Measurements from ENCODE around the gene HESX1. TPM values are rescaled to one million over a fixed set of nuclear protein-coding genes. Genes with fewer than 3 reads are reported as not detected.

HESX1 gene
- total and polyA plus RNA-seq, 2 of the 8 experiments (the other 6 are each of a cell fraction or from before 2014, with no cell fraction given): 7.1 to 12.0 TPM

GRCh38 chr3:57226176-57226575 is 26.4 kb upstream of the HESX1 start (continued):
- TF ChIP-seq ATF2 (IDR thresholded peaks at IDR 0.05; ENCODE audit: low read length): no peak

Measured in H1 (cell line).